Stimulated activated CD8-positive, alpha-beta memory T cell treated with anti-CD3 and anti-CD28 coated beads, Interleukin-4, amount 100 ng/mL, for 24 hours (primary cell): ENCODE data around the gene PRSS27.
A peak's percentile ranks its signal among the peaks of the same experiment; 100 is the strongest.

ENCODE experiments used
- DNase-seq: peaks from one replicate; pipeline ENCODE4 v3.0.0-alpha.2; 2020; ENCODE audit warnings: low read depth

PRSS27 gene

DNA sequence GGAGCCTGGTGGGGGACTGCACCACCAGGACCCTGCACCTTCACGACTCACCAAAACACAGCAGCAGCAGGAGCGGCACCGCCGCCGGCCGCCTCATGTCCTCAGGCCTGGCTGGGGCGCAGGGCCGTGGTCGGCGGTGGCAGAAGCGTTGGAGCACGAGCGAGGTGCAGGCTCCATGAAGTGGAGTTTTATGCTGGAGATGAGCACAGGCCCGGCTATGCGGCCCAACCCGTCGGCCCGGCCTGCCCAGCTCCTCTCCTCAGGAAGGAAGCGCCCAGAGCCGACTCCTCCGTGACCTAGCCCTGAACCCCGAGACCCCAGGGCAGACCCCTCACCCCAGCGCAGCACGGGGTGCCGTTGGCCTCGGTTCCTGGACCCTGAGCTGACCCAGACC, at the start of gene PRSS27:
PRSS27 (minus strand) TSS at position 161 of the 394 bp plus-strand sequence; CDS start at position 97, 64 bp downstream.
- no peak for DNase-seq

GRCh38 chr16:2769675-2770056, 49.6 kb upstream of the PRSS27 start:
- DNase-seq = no peak

GRCh38 chr16:2769100-2769529, 49.1 kb upstream of the PRSS27 start:
- DNase-seq = no peak

- no peak for DNase-seq
Observed at GRCh38 chr16:2768403-2769089, 48.5 kb upstream of the PRSS27 start.

GRCh38 chr16:2767891-2768290, 47.9 kb upstream of the PRSS27 start:
- DNase-seq = no peak

- DNase-seq = no peak
Observed at GRCh38 chr16:2767140-2767731, 47.2 kb upstream of the PRSS27 start.

DNA sequence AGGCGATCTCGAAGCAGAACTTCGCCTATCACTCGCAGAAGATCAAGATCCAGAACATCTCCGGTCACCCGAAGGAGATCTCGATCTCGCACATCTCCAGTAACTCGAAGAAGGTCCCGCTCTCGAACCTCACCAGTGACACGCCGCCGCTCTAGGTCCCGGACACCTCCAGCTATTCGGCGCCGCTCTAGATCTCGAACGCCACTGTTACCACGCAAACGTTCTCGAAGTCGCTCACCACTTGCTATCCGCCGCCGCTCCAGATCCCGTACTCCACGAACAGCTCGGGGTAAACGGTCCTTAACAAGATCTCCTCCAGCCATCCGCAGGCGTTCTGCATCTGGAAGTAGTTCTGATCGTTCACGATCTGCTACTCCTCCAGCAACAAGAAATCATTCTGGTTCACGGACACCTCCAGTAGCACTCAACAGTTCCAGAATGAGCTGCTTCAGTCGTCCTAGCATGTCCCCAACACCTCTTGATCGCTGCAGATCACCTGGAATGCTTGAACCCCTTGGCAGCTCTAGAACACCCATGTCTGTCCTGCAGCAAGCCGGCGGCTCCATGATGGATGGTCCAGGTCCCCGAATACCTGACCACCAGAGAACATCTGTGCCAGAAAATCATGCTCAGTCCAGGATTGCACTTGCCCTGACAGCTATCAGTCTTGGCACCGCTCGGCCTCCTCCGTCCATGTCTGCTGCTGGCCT, 46.6 kb upstream of the PRSS27 start:
- DNase-seq = no peak

DNA sequence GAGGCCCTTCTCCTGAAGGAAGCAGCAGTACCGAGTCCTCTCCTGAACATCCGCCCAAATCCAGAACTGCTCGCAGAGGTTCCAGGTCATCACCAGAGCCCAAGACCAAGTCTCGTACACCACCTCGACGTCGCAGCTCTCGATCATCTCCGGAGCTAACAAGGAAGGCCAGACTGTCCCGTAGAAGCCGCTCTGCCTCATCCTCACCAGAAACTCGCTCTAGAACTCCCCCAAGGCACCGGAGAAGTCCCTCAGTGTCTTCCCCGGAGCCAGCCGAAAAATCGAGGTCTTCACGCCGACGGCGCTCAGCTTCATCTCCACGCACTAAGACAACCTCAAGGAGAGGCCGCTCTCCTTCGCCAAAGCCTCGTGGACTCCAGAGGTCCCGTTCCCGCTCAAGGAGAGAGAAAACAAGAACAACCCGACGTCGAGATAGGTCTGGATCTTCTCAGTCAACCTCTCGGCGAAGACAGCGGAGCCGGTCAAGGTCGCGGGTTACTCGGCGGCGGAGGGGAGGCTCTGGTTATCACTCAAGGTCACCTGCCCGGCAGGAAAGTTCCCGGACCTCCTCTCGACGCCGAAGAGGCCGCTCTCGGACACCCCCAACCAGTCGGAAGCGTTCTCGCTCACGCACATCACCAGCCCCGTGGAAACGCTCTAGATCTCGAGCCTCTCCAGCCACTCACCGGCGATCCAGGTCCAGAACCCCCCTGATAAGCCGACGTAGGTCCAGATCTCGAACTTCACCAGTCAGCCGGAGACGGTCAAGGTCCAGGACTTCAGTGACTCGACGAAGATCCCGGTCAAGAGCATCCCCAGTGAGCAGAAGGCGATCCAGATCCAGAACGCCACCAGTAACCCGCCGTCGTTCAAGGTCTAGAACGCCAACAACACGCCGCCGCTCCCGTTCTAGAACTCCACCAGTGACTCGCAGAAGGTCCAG, 45.7 kb upstream of the PRSS27 start:
- DNase-seq = no peak

- no peak for DNase-seq
Observed at GRCh38 chr16:2764718-2765117, 44.7 kb upstream of the PRSS27 start.

DNA sequence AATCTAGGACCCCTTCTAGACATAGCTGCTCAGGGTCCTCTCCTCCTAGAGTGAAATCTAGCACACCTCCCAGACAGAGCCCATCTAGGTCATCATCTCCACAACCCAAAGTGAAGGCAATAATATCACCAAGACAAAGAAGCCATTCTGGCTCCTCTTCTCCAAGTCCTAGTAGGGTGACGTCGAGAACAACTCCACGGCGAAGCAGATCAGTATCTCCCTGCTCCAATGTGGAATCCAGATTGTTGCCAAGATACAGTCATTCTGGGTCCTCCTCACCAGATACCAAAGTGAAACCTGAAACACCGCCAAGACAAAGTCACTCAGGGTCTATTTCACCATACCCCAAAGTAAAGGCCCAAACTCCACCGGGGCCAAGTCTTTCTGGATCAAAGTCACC, 43.1 kb upstream of the PRSS27 start:
- no peak for DNase-seq

GRCh38 chr16:2762711-2763110, 42.7 kb upstream of the PRSS27 start:
- DNase-seq = no peak

GRCh38 chr16:2761886-2762583, 42.0 kb upstream of the PRSS27 start:
- no peak for DNase-seq

- no peak for DNase-seq
Observed at GRCh38 chr16:2761472-2761871, 41.4 kb upstream of the PRSS27 start.

DNA sequence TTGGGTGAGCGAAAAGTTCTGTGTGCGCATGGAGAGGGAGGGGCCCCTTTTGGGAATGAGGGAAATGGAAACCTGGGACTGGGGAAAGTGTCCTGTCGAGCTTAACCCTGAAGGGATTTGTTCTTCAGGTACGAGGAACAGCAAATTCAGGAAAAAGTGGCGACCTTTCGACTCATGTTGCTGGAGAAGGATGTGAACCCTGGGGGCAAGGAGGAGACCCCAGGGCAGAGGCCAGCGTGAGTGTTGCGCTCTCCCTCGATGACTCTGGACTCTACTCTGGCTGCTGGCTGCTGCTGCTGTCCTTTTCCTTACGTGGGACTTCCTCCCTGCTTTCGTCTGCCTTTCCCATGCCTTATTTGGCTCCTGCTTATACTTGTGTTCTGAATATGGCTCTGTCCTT, 37.3 kb upstream of the PRSS27 start:
- DNase-seq = no peak

DNA sequence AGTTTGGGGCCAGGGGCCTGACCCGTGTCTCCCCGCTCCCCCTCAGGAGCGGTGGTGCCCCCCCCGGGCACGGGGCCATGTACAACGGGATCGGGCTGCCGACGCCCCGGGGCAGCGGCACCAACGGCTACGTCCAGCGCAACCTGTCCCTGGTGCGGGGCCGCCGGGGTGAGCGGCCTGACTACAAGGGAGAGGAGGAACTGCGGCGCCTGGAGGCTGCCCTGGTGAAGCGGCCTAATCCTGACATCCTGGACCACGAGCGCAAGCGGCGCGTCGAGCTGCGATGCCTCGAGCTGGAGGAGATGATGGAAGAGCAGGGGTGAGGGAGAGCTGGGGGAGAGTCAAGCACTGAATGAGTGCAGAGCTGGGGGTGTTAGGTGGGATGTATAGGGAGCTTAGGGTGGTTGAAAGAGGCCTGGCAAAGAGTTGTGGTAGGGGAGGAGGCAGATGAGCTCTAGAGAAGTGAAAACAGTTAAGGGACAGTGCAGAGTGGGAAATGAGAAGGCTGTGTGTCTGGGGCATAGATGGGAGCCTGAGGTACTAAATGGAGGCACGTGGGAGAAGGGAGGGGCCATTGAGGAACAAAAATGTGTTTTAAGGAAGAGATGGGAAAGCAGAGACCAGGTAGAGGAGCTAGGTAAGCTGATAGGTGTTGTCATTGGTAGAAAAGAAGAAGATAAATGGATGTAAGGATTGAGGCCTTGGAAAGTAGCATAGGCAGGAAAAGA, 36.4 kb upstream of the PRSS27 start:
- no peak for DNase-seq

- DNase-seq = no peak
Observed at GRCh38 chr16:2755158-2755557, 35.1 kb upstream of the PRSS27 start.

- no peak for DNase-seq
Observed at GRCh38 chr16:2753733-2754020, 33.7 kb upstream of the PRSS27 start.

DNA sequence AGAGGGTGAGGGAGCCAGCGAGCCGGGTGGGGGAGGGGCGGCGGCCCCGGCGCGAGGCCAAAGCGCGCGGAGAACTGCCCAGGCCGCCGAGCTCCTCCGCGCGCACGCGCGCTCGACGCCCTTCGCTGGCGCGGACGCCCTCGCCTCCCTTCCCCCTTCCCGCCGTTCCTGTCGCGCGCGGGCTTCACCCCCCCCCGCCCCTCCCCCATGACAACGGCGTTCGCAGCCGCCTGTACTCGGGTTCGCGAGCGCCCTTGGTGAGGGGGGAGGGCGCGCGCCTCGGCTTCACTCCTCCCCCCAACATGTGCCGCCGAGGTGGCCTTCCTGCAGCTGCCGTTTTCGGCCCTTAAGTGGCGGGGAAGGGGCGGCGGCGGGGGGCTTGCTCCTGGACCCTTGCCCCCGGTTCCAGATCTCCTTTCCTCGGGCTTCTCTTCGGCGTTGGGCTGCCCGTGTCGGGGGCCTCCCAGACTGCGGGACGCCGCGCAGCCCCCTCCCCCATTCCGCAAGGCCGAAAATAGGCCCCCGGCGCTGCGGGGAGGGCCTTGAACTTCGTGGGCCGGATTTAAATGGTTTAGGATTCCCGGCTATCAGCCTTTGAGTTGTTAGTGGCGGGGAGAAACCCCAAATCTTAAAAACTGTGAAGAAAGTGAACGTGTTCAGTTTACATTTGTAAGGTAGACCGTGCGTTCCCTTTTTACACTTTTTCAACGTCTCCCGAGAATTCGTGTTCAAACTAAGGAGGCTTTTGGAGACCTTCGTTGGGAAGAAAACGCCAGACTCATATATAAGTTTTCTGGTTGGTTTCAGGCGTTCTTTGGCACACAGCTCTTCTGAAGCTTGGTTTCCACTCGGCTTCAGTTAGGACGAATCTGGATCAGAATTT, 33.1 kb upstream of the PRSS27 start:
- peak; percentile 65 for DNase-seq

GRCh38 chr16:2752035-2752849, 32.2 kb upstream of the PRSS27 start, which contains the start of gene SRRM2:
Gene SRRM2, plus strand, starts transcription at chr16:2752638. Its CDS starts 3,727 bp downstream, at chr16:2756365.
- DNase-seq = peak; percentile 88
